IMR-90 (cell line): ENCODE data around the gene CST11. TPM values are rescaled to one million over a fixed set of nuclear protein-coding genes. Genes with fewer than 3 reads are reported as not detected.

ENCODE experiments used
- CTCF ChIP-seq: conservative IDR thresholded peaks from 2 replicates; pipeline ENCODE4 v1.5.1; 2012; ENCODE audit warnings: mild to moderate bottlenecking, low read depth, low read length, improper control_type of control experiment
- RFX5 ChIP-seq: IDR thresholded peaks from 2 replicates; pipeline ENCODE4 v1.8.0; 2012; ENCODE audit warnings: low read depth, mild to moderate bottlenecking, low read length, moderate library complexity
- polyA plus RNA-seq, 3 experiments: library from polyadenylated mRNA; depleted of rRNA; stranded (reverse); fragments of >200 nt; gene quantifications; 2 replicates each; pipeline ENCODE4 v1.2.3, GENCODE V29; 2012; ENCODE audit warnings: low replicate concordance in 1 of 3
- total RNA-seq: library from RNA; depleted of rRNA; stranded (reverse); fragments of >200 nt; gene quantifications from 2 replicates; pipeline ENCODE4 v1.2.3, GENCODE V29; 2012

CST11 gene
- total and polyA plus RNA-seq, 2 of the 4 experiments (the other 2 are of a cell fraction): not detected

DNA sequence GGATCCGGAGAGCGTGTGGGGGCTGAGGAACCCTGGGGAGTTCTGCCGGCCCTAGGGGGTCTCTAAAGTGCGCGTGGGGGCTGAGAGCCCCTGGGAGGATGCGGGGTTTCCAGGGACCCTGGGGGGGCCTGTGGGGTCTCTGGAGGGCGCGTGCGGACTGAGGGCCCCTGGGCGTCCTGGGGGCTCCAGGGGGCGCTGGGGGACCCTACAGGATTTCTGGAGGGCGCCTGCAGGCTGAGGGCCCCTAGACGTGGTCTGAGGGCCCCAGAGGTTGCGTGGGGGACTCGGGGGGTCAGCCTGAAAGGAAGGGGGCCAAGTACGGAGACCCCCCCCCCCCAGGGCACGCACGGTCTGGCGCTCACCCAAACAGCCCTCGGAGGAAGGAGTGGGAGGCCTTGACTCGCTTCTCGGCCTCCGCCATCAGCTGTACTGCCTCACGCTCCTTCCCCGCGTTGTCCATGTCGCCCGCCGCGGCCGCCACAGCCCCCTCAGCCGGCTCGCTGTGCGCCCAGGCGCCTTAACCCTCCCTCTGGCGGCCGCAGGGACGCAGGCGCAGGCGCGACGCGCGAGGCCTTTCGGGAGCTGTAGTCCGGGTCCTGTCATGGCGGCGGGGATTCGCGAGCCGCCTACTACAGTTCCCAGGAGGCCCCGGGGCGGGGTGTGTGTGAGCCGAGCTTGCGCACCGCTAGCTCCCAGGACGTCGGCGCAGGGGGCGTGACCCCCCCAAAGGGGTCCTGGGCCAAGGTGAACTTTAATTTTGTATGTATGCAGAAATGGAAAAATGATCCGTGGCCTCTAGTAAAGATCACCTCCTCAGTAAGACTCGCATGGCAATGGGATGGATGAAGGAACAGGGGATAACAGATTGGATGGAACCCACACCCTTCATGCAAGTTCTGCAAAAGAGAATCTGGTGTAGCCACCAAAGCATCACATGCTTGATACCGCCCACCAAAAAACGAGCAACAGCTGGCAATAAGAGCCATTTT is 31.4 kb downstream of the CST11 start, which contains the start of gene NAPB (continued):
- TF ChIP-seq CTCF: peak; percentile 37
- no peak for TF ChIP-seq RFX5
